Measurements from ENCODE around the gene ZNF613. TPM values are rescaled to one million over a fixed set of nuclear protein-coding genes. Genes with fewer than 3 reads are reported as not detected.

Gene ZNF613
- total RNA-seq, 1 experiment from 2014 or later: 7.2 TPM

- Mint-ChIP-seq H3K27ac (ENCODE audit: unreplicated experiment) (peak within 1 kb of the TSS; percentile 89), H3K4me3 (ENCODE audit: low read depth, unreplicated experiment) (peak within 1 kb of the TSS; percentile 86), H3K9me3 (ENCODE audit: low read depth, unreplicated experiment) (peaks cover 29% of the 10 kb centered on the region), H3K36me3 (ENCODE audit: insufficient read depth, unreplicated experiment) (peaks cover 17% of the 10 kb centered on the region), H3K27me3 (ENCODE audit: unreplicated experiment) (no peaks in the 10 kb centered on the region), H3K4me1 (ENCODE audit: low read depth, unreplicated experiment) (no peaks in the 10 kb centered on the region)
- CTCF ChIA-PET: no interaction called here
- no peak for TF ChIP-seq CTCF (IDR thresholded peaks at IDR 0.05; ENCODE audit: unreplicated experiment)
- DNase-seq: peak; percentile 88
- BruUV-seq (replicated peaks): TSS peak; percentile 51
- intact Hi-C loops (cut with micrococcal nuclease; ENCODE audit: unreplicated experiment): no loop called here
Observed at GRCh38 chr19:51986309-51987291, 59.3 kb downstream of the ZNF613 start, which contains the start of gene ZNF350. TSS of gene ZNF350 (minus strand) at chr19:51986840. CDS start at chr19:51974360, 12,480 bp downstream.

- Mint-ChIP-seq H3K4me3 (ENCODE audit: low read depth, unreplicated experiment) (no peak overlapping the region), H3K4me1 (ENCODE audit: low read depth, unreplicated experiment) (no peaks in the 10 kb centered on the region), H3K36me3 (ENCODE audit: insufficient read depth, unreplicated experiment) (peaks cover 6% of the 10 kb centered on the region), H3K27me3 (ENCODE audit: unreplicated experiment) (no peaks in the 10 kb centered on the region), H3K9me3 (ENCODE audit: low read depth, unreplicated experiment) (peaks cover 29% of the 10 kb centered on the region), H3K27ac (ENCODE audit: unreplicated experiment) (no peak overlapping the region)
- intact Hi-C loops (cut with micrococcal nuclease; ENCODE audit: unreplicated experiment): no loop called here
- no peak for DNase-seq
- no TSS peak for BruUV-seq (replicated peaks)
- CTCF ChIA-PET: interaction anchor here (0.6 kb wide), 1 partner anchor 305 kb away, joined by 3 read pairs; no protein-coding TSS in a partner anchor
- no peak for TF ChIP-seq CTCF (IDR thresholded peaks at IDR 0.05; ENCODE audit: unreplicated experiment)
Observed at GRCh38 chr19:51993422-51993821, 66.2 kb downstream of the ZNF613 start.

- Mint-ChIP-seq H3K36me3 (ENCODE audit: insufficient read depth, unreplicated experiment) (no peaks in the 10 kb centered on the region), H3K4me3 (ENCODE audit: low read depth, unreplicated experiment) (no peak overlapping the region), H3K4me1 (ENCODE audit: low read depth, unreplicated experiment) (no peaks in the 10 kb centered on the region), H3K9me3 (ENCODE audit: low read depth, unreplicated experiment) (peaks cover 26% of the 10 kb centered on the region), H3K27me3 (ENCODE audit: unreplicated experiment) (no peaks in the 10 kb centered on the region), H3K27ac (ENCODE audit: unreplicated experiment) (no peak overlapping the region)
- BruUV-seq (replicated peaks): no TSS peak
- TF ChIP-seq CTCF (IDR thresholded peaks at IDR 0.05; ENCODE audit: unreplicated experiment): no peak
- intact Hi-C loops (cut with micrococcal nuclease; ENCODE audit: unreplicated experiment): no loop called here
- no peak for DNase-seq
- CTCF ChIA-PET: interaction anchor here (0.6 kb wide), 1 partner anchor 305 kb away, joined by 3 read pairs; no protein-coding TSS in a partner anchor
Observed at GRCh38 chr19:51994048-51994644, 66.9 kb downstream of the ZNF613 start.

Other genes with a start within 250 kb of the ZNF613 start
- 30.3 and 33.7 TPM in 2 replicates for gene SPACA6, start 234.1 kb upstream of the ZNF613 start, total RNA-seq (2022)
- gene HAS1, start 203.5 kb upstream of the ZNF613 start, total RNA-seq (2022): not detected in 2 replicates
- not detected in 2 replicates for gene FPR1, start 175.6 kb upstream of the ZNF613 start, total RNA-seq (2022)
- gene FPR2, start 166.3 kb upstream of the ZNF613 start, total RNA-seq (2022): not detected in 2 replicates
- not detected in 2 replicates for gene FPR3, start 132.3 kb upstream of the ZNF613 start, total RNA-seq (2022)
- 15.0 and 16.1 TPM in 2 replicates for gene ZNF577, start 39.5 kb upstream of the ZNF613 start, total RNA-seq (2022)
- gene ZNF649, start 22.5 kb upstream of the ZNF613 start, total RNA-seq (2022): 14.6 and 15.5 TPM in 2 replicates
- gene ZNF350, start 59.4 kb downstream of the ZNF613 start, total RNA-seq (2022): 10.7 and 14.0 TPM in 2 replicates
- gene ZNF615, start 80.7 kb downstream of the ZNF613 start, total RNA-seq (2022): 5.3 and 7.3 TPM in 2 replicates
- gene ZNF614, start 100.9 kb downstream of the ZNF613 start, total RNA-seq (2022): 9.5 and 10.3 TPM in 2 replicates
- 16.0 TPM in 2 replicates for gene ZNF432, start 121.4 kb downstream of the ZNF613 start, total RNA-seq (2022)
- 37.6 and 39.8 TPM in 2 replicates for gene ZNF841, start 168.3 kb downstream of the ZNF613 start, total RNA-seq (2022)
- gene ZNF616, start 212.5 kb downstream of the ZNF613 start, total RNA-seq (2022): 8.9 and 9.2 TPM in 2 replicates
- 11.3 and 12.0 TPM in 2 replicates for gene ZNF836, start 244.1 kb downstream of the ZNF613 start, total RNA-seq (2022)